Measurements from ENCODE around the gene CA4.

The CA4 gene

DNA sequence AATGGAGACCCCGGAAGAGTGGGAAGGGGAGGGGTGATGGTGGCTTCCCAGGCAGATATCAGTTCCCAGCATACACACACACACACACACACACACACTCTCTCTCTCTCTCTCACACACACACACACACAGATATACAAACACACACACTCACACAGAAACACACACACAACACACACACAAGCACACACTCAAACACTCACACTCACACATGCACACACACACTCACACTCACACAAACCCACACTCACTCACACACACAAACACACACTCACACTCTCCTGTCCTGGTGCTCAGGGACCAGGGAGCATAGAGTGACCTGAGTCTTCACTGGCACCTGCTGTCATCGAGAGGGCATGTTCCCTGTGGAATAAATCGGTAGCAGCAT is 5.6 kb downstream of the CA4 start:
- no peak for DNase-seq (ENCODE audit: low read depth in 2 of 2)

DNA sequence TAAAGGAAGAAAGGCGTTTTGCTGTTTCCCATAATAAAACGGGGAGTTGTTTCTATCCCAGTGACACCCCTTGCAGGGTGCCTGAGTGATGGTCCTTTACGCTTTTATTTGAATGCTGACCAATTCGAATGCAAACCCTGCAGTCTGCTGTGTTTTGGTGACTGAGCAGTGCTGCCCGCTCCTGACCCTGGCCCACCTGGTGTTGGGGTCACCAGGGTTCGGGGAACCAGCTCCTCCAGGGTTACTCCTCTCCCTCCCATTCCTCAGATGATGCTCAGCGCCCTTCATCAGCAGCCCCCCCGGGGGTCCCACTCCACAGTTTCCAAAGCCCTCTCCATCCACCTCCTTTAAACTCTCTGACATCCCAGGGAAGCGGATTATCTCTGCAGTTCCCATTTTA is 6.0 kb downstream of the CA4 start:
- no peak for DNase-seq (ENCODE audit: low read depth in 2 of 2)

DNA sequence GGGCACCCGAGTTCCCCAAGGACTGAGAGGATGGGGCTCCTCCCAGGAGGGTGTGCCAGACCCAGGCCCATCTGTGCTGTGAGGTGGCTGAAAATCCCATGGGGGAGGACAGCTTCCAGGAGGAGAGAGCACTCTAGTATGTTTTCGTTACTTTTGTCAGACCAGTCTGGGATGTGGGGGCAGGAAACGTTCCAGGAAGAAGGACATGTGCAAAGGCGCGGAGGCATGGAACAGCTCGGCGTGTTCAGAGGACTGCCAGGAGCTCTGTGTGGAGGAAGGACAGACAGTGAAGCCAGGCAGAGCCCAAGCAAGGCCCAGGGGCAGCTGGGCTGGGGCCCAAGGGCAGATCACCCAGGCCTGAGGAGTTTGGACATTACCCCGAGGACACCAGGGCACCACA is 7.0 kb downstream of the CA4 start:
- DNase-seq (ENCODE audit: low read depth in 2 of 2), result no peak

DNA sequence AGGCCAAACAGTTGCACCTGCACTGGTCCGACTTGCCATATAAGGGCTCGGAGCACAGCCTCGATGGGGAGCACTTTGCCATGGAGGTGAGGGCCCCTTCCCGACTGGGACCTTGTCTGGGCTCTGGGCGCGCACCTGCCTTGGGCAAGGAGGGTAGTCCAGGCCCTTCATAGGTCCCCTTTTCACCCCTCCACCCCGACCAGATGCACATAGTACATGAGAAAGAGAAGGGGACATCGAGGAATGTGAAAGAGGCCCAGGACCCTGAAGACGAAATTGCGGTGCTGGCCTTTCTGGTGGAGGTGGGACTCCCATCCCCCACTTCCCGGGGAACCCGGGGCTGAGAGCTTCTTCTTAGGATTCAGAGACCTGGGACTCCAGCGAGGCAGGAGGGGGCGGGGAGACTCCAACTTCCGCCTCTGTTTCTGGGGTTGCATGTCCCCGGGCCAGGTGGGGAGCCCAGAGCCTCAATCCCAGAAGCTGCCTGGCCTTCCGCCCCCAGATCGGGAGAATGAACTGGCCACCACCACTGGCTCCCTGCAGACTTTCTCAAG is 7.8 kb downstream of the CA4 start:
- no peak for DNase-seq (ENCODE audit: low read depth in 2 of 2)

DNA sequence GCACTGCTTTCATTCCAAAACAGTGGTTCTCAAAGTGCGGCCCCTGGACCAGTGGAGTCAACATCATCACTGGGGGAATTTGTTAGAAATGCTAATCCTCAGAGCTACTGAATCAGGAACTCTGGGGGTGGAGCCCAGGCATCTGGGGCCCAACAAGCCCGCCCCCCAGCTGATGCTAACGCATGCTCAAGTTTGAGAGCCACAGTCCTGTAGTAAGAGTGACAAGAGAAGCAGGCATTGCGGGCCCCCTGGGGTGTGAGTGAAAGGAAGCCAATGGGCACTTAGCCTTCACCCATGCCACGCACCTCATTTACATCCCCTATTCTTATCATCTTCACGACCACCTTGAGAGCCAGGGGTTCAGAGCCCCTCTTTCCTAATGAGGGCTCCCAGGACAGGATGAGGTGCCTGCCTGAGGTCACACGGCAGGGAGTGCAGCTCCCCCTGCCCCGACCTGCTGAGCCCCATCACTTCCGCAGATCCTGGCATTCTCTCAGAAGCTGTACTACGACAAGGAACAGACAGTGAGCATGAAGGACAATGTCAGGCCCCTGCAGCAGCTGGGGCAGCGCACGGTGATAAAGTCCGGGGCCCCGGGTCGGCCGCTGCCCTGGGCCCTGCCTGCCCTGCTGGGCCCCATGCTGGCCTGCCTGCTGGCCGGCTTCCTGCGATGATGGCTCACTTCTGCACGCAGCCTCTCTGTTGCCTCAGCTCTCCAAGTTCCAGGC is 9.1 kb downstream of the CA4 start:
- no peak for DNase-seq (ENCODE audit: low read depth in 2 of 2)

DNA sequence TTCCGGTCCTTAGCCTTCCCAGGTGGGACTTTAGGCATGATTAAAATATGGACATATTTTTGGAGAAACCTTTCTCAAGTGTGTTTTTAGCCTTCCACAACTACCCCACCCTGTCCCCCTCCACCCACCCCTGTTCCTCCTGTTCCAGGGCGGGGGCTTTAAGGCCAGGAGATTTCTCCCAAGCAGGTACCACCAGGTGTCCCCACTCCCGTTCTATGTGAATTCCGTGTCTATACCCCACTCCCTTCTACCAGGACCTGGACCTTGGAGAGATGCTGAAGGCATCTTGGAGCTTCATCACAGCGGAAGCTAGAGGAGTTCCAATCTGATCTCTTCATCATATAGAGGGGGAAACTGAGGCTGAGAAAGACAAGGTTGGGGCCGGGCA is 9.7 kb downstream of the CA4 start:
- no peak for DNase-seq (ENCODE audit: low read depth in 2 of 2)

DNA sequence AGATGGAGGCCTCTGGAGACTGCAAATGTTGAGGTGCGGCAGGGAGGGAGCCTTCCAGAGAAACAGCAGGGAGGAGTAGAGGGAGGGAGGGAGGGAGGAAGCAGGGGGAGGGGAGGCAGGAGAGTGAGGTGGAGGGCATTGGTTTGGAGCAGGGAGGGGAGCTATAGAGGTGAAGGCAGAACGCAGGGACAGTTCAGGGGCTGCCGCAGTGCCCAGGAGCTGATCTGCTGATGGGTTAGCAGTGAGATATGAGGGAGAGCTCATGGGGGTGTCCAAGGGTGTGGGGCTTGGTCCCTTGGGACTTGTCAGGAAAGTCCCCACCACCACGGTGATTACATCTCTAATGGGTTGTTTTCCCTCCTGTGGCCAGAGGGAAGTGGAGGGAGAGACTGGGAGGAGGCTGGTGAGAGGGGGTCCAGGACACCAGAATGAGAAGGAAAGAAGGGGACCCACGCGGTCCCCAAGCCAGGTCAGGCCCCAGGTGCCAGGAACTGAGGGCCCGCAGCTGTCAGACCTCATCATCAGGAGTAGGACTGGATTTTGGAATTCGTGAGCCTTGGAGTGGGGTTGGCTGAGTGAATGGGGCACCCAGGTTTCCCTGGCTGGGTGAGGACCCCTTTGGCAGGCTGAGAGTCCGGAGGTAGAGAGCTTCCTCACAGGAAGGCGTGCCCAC is 11.2 kb downstream of the CA4 start:
- no peak for DNase-seq (ENCODE audit: low read depth in 2 of 2)

DNA sequence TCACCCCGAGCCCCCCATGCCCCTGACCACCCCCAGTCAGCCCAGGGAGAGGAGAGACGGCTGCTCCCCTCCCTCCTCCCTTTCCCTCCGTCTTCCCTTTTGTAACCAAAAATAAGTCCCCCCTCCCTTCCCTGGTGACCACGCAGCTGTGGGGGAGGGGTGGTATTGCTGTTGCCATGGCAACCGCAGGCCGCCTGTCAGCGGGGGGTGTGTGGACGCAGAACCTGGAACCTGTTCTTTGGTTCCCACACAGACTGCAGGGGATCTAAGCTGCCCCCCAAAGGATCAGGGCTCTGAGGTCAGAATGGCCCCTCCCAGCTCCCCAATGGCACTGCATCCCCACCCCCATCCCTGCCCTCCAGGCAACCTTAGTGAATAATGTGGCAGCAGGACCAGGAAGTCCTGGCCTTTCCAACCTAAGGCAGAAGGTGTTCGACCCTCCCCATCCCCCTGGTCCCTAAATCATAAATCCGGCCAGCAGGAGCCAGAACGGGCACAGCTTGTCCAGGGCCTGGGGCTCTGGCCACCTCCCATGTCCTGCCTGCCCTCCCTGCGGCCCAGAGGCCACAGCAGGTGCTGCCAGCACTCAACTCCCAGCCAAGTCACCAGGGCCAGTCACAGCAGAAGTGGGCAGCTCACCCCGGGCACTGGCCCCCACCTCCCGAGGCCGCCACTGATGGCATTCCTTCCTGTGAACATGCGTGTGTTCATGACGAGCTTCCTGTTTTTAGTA is 12.0 kb downstream of the CA4 start:
- no peak for DNase-seq (ENCODE audit: low read depth in 2 of 2)

DNA sequence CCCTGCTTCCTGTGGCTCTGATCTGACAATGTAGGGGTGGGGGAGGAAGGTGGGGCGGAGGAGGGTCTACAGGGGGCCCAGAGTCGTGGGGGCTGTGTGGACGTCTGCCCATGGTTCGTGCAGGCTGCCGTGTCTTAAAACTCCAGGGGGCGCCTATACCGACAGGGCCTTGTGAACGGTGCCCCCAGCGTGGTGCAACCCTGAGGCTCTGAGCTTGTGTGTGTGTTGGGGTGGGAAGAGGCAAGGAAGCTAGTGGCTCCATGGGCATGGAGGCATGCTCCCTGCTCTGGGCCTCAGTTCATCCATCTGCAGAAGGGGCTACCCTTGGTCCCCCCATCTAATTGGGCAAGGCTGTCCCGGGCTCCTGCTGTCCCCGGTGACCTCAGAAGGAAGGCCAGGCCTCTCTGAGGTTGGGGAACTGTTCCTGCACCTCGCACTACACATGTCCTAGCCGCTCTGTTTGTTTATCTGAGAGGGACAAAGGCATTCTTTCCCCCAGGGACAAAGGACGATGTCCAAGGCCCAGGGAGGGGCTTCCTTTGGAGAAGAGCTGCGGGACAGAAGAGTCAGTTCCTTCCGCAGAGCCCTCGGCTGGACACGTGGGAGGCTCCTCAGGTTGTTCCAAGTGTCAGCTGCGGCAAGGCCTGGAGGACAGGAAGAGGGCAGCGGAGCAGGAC is 13.5 kb downstream of the CA4 start:
- no peak for DNase-seq (ENCODE audit: low read depth in 2 of 2)

DNA sequence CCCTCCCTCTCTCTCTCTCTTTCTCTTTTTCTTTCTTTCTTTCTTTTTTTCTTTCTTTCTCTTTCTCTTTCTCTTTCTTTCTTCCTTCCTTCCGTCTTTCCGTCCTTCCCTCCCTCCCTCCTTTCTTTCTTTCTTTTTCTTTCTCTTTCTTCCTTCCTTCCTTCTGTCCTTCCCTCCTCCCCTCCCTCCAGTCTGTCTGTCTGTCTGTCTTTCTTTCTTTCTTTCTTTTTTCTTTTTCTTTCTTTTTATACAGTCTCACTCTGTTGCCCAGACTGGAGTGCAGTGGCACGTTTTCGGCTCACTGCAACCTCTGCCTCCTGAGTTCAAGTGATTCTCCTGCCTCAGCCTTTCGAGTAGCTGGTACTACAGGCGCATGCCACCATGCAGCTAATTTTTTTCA is 14.4 kb downstream of the CA4 start:
- no peak for DNase-seq (ENCODE audit: low read depth in 2 of 2)

DNA sequence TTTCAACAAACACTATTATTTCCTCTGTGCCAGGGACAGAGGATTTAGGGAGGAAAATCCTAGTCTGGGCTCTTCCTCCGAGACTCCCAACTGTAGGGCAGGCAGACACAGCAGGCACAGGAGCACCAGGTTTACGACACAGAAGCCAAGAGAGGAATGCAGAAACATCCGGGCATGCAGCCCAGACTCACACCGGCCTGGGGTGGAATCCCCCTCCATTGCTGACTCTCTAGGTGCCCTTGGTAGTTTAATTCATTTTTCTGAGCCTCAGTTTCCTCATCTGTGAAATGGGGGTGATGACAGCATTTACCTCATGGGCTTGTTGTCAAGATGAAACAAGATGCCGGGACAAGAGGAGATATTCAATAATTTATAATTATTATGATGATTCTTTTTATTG is 14.9 kb downstream of the CA4 start:
- DNase-seq (ENCODE audit: low read depth in 2 of 2), result no peak

DNA sequence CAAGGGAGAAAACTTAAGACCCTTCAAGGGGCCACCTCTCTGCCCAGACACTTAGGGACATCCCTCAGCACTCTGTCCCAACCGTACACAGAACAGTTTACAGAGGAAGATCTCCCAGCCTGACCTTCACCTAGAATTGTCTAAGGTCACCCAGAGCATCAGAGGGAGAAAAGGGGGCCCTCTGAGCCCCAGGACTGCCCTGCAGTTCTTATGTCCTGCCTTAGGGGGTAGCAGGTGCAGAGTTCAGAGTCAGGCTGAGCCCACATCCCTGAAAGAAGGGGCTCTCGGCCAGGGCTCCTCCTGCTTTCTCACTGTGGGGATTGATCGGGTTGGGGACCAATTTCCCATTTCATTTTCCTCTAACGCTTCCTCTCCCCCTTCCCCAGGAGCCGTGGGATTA is 15.4 kb downstream of the CA4 start:
- DNase-seq (ENCODE audit: low read depth in 2 of 2), result no peak

DNA sequence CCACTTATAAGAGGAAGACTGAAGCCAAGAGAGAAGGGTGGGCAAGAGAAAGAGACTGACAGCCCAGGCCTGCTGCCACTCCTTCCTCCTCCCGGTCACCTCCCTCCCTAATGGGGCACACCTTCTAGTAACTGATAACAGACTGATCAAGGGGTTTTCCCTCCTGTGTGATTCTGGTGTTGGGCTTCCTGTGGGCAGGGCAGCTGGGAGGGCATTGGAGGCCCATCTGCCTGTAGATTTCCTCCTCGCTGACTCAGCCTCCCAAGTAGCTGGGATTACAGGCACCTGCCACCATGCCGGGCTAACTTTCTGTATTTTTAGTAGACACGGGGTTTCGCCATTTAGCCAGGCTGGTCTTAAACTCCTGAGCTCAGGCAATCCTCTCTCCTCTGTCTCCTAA is 16.2 kb downstream of the CA4 start:
- DNase-seq (ENCODE audit: low read depth in 2 of 2), result no peak

DNA sequence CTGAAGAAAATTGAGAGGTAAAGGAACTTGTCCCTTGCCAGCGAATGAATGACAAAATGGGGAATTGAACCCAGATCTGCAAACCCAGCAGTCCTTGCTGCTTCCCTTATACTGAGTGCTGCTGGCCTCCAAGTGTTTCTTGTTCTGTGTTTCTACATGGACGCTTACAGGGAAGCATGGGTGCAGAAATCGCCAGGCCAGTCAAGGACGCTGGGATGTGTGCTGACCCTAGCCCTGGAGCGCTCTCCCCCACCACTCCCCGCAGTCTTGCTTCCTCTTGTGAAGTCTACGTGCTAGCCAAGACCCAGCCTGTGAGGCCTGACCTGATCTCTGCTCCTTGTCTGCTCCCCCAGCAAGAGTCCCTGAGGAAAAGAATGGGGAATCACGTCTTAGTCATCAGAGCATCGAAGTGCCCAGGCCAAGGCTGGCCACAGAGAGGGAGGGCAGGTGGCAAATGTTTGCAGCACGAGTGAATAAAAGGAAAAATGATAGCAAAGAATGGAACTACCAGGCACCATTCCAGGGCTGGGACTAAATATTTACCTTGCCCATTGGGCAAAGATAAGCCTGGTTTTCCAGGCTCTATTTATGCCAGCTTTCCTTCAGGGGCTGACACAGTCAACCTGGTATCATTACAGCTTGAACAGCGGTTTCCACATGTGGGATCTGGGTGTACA is 17.4 kb downstream of the CA4 start:
- no peak for DNase-seq (ENCODE audit: low read depth in 2 of 2)

DNA sequence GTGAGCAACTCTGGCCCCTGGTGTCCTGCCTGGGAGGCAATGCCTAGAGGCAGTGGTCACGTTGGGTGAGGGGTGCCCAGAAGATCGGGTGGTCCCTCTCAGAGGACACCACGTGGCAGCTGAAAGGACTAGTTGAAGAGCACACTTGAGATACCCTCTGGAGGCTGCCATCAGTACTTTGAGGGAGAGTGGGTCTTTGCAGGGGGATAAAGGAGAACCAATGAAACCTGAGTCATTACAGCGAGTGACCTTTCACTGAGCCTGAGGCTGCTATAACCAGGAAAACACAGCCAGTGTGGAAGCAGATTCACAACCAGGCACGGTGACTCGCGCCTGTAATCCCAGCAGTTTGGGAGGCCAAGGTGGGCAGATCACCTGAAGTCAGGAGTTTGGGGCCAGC is 18.9 kb downstream of the CA4 start:
- DNase-seq (ENCODE audit: low read depth in 2 of 2), result no peak

DNA sequence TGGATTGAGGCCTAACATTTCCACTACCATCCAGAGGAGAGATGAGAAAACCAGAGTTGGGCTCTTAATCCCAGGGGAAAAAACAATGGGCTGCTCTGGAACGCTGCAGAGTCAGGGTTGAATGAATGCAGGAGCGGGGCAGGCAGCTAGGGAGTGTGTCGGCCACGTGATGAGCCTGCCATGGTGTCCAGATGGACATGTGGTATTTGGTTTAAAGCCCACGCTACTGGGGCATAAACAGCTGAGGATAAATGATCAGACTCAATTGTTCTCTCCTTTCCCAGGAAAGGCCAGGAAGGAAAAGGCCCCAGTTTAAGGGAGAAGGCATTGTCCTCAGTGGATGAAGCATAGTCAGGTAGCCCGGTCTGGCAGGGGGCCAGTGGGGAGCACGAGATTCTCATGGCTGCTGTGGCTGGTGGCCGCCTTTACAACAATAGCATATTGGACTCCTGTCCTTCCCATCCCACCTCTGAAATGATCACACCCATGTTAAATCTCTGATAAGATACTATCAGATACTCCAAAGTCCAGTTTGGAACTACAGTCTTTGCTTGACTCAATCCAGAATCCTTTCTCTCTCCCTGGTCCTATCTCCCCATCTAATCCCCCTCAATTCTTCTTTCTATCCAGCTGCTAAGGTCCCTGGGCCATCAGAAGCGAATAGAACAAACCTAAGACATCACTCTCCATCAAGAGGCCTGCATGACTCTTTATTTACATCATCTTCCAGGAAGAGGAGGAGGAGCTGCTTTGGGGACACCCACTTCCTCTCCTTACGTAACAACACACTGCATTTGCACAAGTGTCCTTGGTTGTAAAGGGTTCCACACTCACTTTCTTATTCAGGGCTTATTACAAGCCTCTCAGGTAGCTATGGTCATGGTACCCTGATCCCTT is 20.4 kb downstream of the CA4 start:
- no peak for DNase-seq (ENCODE audit: low read depth in 2 of 2)

DNA sequence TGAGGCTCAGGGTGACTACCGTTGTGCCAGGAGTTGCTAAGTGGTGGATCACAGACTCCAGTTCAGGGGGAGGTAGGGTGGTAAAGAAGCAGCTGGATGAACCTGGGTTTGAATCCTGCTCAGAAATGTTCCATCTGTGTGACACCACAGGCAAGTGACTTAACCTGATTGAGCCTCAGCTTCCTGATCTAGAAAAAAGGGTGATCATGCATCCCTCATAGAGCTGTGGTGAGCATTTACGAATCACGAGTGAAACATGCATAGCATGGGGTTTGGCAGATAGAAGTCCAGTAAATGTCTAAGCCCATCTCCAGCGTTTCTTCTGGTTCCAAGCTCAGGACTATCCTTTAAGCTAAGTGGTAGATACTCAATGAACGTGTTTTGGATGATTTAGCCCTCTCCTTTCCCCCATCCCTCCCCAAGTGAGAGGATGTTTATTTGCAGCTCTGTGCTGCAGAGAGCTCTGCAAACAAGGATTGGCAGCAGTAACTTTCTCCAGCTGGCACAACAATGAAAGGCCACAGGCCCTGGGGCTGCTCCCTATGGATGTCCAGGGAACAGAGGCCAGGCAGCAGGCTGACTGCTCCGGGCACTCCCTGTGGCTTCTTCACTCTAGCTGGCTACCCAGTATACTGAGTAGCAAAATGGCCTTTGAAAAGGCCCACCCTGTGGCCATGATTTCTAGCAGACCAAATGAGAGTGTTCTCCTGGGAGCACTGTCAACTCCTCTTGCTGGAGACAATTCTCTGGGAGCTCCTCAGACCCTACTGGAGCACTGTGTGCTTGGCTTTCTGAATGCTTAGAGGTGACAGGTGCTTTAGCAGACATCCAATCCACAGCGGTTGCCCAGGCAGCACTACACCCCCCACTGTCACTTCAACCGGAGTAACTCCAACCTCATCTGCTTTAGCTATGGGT is 21.3 kb downstream of the CA4 start:
- no peak for DNase-seq (ENCODE audit: low read depth in 2 of 2)

DNA sequence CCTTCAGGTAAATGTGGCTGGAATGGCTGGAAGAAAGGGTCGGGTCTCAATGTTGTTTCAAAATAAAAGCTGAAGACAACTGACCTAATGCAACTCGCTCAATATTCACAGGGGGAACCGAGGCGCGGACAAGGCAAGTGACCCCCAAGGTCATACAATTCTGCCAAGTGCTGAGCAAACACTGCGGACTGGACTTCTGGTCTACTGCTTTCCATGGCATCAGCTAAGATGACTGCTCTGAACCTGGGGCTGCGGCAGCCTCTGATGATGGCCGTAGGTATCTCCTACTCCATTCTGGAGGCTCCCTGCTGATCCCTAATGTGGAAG is 21.9 kb downstream of the CA4 start:
- DNase-seq (ENCODE audit: low read depth in 2 of 2), result no peak

DNA sequence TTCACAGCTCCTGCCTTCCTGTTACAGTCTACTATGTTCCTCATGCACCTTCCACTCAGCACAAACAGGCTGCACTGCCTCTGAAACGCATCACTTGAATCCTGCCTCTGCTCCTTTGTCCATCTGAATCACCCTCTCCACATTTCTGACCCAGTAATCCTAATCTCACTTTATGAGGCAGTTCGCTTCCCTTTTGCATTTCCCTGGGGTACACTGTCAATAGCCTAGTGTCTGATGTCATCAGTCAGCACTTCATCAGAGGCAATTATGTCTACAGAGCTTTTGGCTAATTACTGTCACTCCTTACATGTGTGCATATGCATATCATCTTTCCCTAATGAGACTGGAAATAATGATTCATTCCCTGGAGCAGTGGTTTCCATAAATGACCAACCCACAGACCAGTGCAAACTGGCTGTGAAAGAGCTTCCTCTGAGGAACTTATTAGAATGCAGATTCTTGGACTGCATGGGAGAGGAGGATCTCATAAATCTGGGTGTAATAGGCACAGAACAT is 23.6 kb downstream of the CA4 start:
- DNase-seq (ENCODE audit: low read depth in 2 of 2), result no peak

DNA sequence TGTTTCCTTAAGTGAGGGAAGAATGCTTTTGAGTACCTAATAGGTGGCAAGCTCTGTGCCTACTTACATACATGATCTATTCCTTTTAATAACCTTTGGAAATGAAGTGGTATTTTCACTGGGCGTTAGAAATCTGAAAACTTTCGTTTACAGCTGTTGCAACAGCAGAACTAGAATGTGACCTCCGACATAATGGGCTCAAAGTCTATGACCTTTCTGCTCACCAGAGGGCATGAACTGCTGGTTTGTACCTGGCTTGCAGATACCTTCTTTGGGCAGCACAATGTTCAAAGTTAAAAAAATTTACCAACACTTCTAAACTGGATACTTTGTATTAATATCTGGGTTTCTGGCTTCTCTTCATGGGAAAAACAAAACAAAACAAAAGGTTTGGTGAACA is 24.3 kb downstream of the CA4 start:
- no peak for DNase-seq (ENCODE audit: low read depth in 2 of 2)
